HEK293T (cell line): Measurements from ENCODE around the gene ATRIP.

ENCODE experiments used
- ARNT ChIP-seq: fragments of 450-650 bp; IDR thresholded peaks from 2 replicates; pipeline ENCODE4 v1.6.1; 2017; ENCODE audit warnings: mild to moderate bottlenecking
- BHLHE40 ChIP-seq: fragments of 450-650 bp; IDR thresholded peaks from 2 replicates; pipeline ENCODE4 v1.6.1; 2016; ENCODE audit warnings: mild to moderate bottlenecking, moderate library complexity, borderline replicate concordance
- CTBP1 ChIP-seq: fragments of 450-650 bp; IDR thresholded peaks from 2 replicates; pipeline ENCODE4 v1.6.1; 2016; ENCODE audit warnings: borderline replicate concordance
- ELF4 ChIP-seq: fragments of 450-650 bp; IDR thresholded peaks from 2 replicates; pipeline ENCODE4 v1.6.1; 2017; ENCODE audit warnings: antibody characterized with exemption
- FOXA1 ChIP-seq: fragments of 450-650 bp; IDR thresholded peaks from 2 replicates; pipeline ENCODE4 v1.6.1; 2016; ENCODE audit warnings: mild to moderate bottlenecking
- FOXK2 ChIP-seq: fragments of 450-650 bp; IDR thresholded peaks from 2 replicates; pipeline ENCODE4 v1.6.1; 2016; ENCODE audit warnings: mild to moderate bottlenecking
- FOXM1 ChIP-seq: fragments of 450-650 bp; IDR thresholded peaks from 2 replicates; pipeline ENCODE4 v1.6.1; 2017; ENCODE audit warnings: mild to moderate bottlenecking, borderline replicate concordance
- HDGF ChIP-seq: fragments of 450-650 bp; IDR thresholded peaks from 2 replicates; pipeline ENCODE4 v1.6.1; 2017; ENCODE audit warnings: antibody characterized with exemption, borderline replicate concordance
- L3MBTL2 ChIP-seq: fragments of 450-650 bp; conservative IDR thresholded peaks from 2 replicates; pipeline ENCODE4 v1.6.1; 2016; ENCODE audit warnings: mild to moderate bottlenecking
- LEF1 ChIP-seq: fragments of 450-650 bp; IDR thresholded peaks from 2 replicates; pipeline ENCODE4 v1.6.1; 2017; ENCODE audit warnings: mild to moderate bottlenecking, borderline replicate concordance
- SP1 ChIP-seq: fragments of 450-650 bp; IDR thresholded peaks from 2 replicates; pipeline ENCODE4 v1.6.1; 2017
- TARDBP ChIP-seq: fragments of 450-650 bp; IDR thresholded peaks from 2 replicates; pipeline ENCODE4 v1.6.1; 2016
- TF ChIP-seq, protein P1 (sequence below): fragments of 450-650 bp; IDR thresholded peaks from 2 replicates; pipeline ENCODE4 v1.6.1; 2016

DNA sequence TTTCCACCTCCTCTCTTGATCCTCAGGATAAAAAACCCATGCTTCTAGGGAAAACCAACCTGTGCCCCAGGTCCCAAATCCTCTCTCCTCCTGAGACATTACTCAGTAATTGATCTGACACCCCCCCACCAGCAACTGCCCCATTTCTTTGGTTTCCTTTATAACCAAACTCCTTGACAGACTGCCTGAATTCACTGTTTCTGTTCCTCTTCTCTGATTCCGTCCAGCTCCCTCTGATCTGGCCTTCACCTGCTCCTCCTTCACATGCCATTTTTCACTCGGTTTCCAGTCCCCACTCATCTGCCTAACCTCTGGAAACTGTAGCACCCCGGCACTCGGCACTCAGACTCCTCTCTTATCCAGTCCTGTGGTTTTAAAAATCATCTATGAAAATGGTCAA lies 8.7 kb upstream of the ATRIP start:
- TF ChIP-seq, protein P1, sequence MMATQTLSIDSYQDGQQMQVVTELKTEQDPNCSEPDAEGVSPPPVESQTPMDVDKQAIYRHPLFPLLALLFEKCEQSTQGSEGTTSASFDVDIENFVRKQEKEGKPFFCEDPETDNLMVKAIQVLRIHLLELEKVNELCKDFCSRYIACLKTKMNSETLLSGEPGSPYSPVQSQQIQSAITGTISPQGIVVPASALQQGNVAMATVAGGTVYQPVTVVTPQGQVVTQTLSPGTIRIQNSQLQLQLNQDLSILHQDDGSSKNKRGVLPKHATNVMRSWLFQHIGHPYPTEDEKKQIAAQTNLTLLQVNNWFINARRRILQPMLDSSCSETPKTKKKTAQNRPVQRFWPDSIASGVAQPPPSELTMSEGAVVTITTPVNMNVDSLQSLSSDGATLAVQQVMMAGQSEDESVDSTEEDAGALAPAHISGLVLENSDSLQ, result no peak
- TF ChIP-seq CTBP1 (no peak), FOXK2 (no peak), L3MBTL2 (no peak), ELF4 (no peak), BHLHE40 (no peak), SP1 (no peak), TARDBP (no peak), LEF1 (no peak), ARNT (no peak), FOXM1 (no peak), FOXA1 (no peak), HDGF (no peak)
